LNCaP clone FGC (cell line): ENCODE data around the gene PLEKHO2.

ENCODE experiments used
- DNase-seq: peaks from one replicate; pipeline ENCODE4 v3.0.0-alpha.2; 2011; ENCODE audit warnings: low read depth
- H3K4me3 ChIP-seq: 2 replicates; pipeline ENCODE4 v1.5.1; 2011; ENCODE audit warnings: mild to moderate bottlenecking, low read depth, low read length, control low read depth
- CTCF ChIP-seq: IDR thresholded peaks from 2 replicates; pipeline ENCODE4 v1.5.1; 2012; ENCODE audit warnings: mild to moderate bottlenecking; ENCODE audit not compliant: control insufficient read depth, insufficient read depth; ENCODE audit errors: extremely low read depth

Gene PLEKHO2

DNA sequence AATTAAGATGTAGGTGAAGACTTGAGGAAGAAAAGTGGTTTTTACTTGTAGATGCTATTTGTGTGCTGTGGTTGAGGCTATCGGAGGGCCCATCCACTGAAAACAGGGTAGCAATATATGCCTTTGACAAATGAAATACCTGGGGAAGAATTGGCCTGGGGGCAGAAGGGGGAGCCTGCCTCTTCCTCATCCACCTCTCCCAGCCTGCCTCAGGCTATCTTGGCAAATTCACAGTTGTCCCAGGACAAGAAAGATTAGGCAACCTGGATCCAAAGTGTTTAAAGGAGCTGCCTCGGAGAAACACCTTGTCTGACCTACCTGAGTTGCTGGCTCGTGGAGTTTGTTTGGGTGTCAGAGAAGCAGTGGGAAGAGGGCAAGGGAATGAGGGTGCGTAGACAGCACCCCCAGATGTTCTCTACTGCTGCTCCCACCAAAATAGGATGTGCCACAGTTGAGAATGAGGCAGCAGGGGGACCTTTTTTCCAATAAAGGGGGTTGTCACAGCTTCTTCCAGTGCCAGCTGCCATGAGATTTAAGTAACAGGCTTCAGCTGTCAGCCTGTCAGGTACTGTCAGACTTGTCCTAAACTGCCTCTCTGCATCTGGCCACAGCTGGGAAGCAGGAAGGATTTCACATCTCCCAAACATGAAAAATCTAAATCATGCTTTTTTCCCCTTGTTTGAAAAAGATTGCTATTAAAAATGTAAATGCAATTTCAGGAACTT lies 9.2 kb downstream of the PLEKHO2 start:
- H3K4me3 ChIP-seq, result no peak overlapping the region
- no peak for TF ChIP-seq CTCF
- no peak for DNase-seq

DNA sequence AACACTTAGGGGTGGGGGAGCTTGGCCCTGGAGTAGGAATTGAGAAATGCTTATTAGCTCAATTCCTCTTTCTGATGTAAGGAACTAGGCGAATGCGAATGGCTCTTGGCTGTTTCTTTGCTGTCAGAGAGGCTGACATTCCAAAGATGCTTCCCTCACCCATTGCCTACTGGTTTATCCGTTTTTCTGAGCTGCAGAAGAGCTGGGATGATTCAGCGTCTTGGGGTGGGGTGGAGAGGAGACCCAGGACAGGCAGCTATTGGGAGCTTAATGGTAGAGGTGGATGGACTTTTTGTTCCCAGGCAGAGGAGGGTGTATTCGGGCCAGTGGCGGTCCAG lies 9.8 kb downstream of the PLEKHO2 start:
- no peak for DNase-seq

DNA sequence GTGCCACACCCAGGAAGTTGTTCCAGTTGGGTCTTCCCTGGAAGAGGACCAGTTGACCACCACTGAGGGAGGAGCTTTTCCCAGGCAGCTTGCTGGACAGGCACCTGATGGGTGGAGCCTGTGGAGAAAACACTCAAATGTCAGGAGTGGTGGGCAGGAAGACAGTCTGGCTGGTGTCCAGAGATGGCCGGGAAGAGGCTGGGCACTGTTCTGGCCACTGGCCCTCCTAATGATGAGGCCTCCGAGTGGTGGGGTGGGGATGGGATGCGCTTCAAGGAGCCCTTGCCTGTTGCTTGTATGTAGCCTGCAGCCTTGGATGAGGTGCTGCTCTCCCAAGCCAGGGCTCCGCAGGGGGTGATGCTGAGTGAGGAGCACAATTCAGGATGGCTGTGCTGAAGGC lies 12.3 kb downstream of the PLEKHO2 start:
- TF ChIP-seq CTCF, result no peak
- DNase-seq, result no peak

More for the DNA sequence above, 9.8 kb downstream of the PLEKHO2 start:
- H3K4me3 ChIP-seq, result no peak overlapping the region
- no peak for TF ChIP-seq CTCF

DNA sequence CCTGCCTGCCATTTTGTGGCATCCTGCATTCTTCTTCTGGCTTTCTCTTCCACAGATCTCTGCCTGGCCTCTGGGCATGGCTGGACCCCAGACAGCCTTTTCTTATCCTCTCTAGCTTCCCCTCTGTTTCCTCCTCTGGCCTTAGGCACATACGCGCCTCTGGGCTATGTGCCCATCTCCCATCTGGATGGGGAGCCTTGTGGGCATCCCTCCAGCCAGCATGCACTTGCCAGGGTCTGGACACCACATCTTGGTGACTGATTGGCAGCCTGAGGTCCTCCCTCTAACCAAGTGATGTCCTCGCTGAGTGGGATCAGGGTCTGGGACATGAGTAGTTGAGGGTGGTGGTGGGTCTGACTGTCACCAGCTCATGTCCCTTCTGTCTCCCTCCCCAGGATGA lies 12.8 kb downstream of the PLEKHO2 start:
- no peak for DNase-seq
- TF ChIP-seq CTCF, result no peak
- H3K4me3 ChIP-seq, result no peak overlapping the region

More for the DNA sequence above, 12.3 kb downstream of the PLEKHO2 start:
- H3K4me3 ChIP-seq, result no peak overlapping the region

GRCh38 chr15:64855205-64855975 lies 13.7 kb downstream of the PLEKHO2 start:
- TF ChIP-seq CTCF, result no peak
- H3K4me3 ChIP-seq, result no peak overlapping the region
- DNase-seq, result no peak

DNA sequence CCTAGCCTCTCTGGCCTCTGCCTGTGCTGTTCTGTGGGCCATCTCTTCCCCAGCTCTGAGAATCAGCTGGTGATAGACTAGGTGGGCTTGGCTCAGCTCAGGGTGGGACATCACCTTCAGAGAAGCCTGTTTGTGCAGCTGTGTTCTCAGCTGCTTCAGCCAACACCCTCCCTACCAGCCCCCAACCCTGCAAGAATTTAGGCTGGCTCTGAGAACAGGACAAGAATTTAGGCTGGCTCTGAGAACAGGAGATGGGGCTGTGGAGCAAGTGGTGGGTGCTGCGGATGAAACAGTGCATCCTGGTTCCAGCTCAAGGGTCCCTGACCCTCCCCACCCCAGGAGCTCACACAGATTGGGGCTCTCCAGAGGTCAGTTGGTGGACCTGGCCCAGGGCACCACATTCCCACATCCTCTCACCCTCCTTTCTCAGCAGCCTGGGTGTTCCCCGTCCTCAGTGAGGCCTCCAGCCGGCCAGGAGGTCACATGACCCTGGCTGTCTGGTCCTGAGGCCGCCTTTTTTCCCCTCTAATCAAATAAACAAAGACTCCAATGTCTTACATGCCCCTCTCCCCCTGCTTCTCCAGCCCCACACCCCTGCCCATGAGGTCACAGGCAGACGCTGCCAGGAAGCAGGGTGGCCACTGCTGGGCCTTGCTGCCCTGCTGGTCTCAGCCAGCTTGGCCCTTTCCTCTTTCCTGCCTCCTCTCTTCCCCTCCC lies 14.9 kb downstream of the PLEKHO2 start:
- TF ChIP-seq CTCF, result no peak
- H3K4me3 ChIP-seq, result no peak overlapping the region
- no peak for DNase-seq
